DND-41 (cell line): ENCODE measurements around the gene MAP3K5.

Experiments used
- ATAC-seq: fragments of 200-7000 bp; cut with Tn5 transposase; 3 replicates; pipeline ENCODE4 v1.9.1; 2021; ENCODE audit warnings: low read depth; ENCODE audit not compliant: insufficient read depth
- DNase-seq: peaks from one replicate; pipeline ENCODE4 v3.0.0-alpha.2; 2020
- H2AFZ ChIP-seq: 2 replicates; pipeline ENCODE4 v1.6.0; 2012; ENCODE audit warnings: low read depth, low read length
- H3K27ac ChIP-seq: 2 replicates; pipeline ENCODE4 v1.5.1; 2012; ENCODE audit warnings: low read length, inconsistent platforms
- H3K27me3 ChIP-seq: fragments of 200-600 bp; sonication (generic); 2 replicates; pipeline ENCODE4 v1.6.0; 2012; ENCODE audit warnings: low read length, mild to moderate bottlenecking, inconsistent platforms; ENCODE audit not compliant: insufficient read depth, poor library complexity
- H3K36me3 ChIP-seq: 2 replicates; pipeline ENCODE4 v1.5.1; 2012; ENCODE audit warnings: low read length, inconsistent platforms; ENCODE audit not compliant: insufficient read depth
- H3K4me1 ChIP-seq: 2 replicates; pipeline ENCODE4 v1.5.1; 2012; ENCODE audit warnings: mild to moderate bottlenecking, low read length; ENCODE audit not compliant: insufficient read depth
- H3K4me2 ChIP-seq: 2 replicates; pipeline ENCODE4 v1.6.0; 2012; ENCODE audit warnings: mild to moderate bottlenecking, moderate library complexity, low read length, inconsistent platforms; ENCODE audit not compliant: insufficient read depth
- H3K4me3 ChIP-seq, 2 experiments: fragments of 200-600 bp in 1 of 2; shearing (Covaris generic) in 1 of 2; 2 replicates each; pipeline ENCODE4 v1.5.1; 2012 to 2016; ENCODE audit warnings: inconsistent platforms in 2 of 2, low read length in 2 of 2, mild to moderate bottlenecking in 2 of 2, low read depth in 1 of 2, moderate library complexity in 1 of 2
- H3K79me2 ChIP-seq: 2 replicates; pipeline ENCODE4 v1.6.0; 2012; ENCODE audit warnings: low read length, inconsistent platforms; ENCODE audit not compliant: insufficient read depth
- H3K9ac ChIP-seq: 2 replicates; pipeline ENCODE4 v1.6.0; 2012; ENCODE audit warnings: low read depth, mild to moderate bottlenecking, inconsistent platforms, low read length, moderate library complexity
- H3K9me3 ChIP-seq: 2 replicates; pipeline ENCODE4 v1.5.1; 2012; ENCODE audit warnings: low read length, moderate library complexity, mild to moderate bottlenecking, inconsistent platforms; ENCODE audit not compliant: insufficient read depth, severe bottlenecking
- H4K20me1 ChIP-seq: 2 replicates; pipeline ENCODE4 v1.6.0; 2012; ENCODE audit warnings: low read length; ENCODE audit not compliant: insufficient read depth
- EZH2 ChIP-seq: IDR thresholded peaks from 3 replicates; pipeline ENCODE4 v1.6.1; 2012; ENCODE audit warnings: borderline replicate concordance, low read depth, mild to moderate bottlenecking, moderate library complexity, low read length, inconsistent platforms; ENCODE audit not compliant: severe bottlenecking
- TF ChIP-seq, protein P1 (sequence below): IDR thresholded peaks from 2 replicates; pipeline ENCODE4 v1.5.1; 2012; ENCODE audit warnings: borderline replicate concordance, low read length, moderate library complexity, mild to moderate bottlenecking; ENCODE audit not compliant: poor library complexity, severe bottlenecking; ENCODE audit errors: extremely low read depth

MAP3K5 gene

DNA sequence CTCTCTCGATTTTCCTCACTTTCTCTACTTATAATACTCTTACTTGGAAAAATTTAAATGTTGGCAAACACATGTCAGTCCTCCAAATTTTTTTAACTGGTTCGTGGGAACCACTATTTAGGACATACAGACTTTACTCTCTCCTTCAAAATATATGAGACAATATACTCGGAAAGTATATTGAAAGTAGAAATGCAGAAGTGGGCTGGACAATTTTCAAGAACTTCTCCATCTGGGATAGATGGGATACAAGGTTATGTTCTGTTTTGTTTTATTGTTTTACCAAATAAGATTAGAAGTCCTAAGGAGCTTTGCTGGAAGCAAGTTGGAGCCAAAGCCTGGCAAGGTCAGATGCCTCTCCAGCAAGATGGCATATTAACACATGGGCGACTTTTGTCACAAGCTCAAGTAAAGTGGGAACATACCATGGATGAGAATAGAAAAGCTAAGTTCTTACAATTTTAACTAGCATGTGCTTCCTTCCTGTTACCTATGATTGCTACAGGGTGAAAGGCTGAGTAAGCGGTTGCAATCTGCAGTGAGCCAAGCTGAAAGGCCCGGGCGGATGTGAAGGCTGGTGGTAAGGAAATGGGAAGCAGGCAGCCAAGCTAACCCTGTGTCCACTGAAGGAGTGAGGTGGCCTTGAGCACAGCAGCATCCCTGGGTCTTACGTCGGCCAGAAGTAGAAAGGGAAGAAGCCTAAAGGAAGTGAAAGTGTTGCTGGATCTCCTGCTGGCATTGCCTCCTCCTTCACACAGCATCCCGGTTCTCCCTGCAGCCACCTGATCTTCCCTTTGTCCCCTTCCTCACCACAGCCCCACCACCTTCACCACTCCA lies 7.1 kb downstream of the MAP3K5 start:
- Histone ChIP-seq H3K4me2 (no peak overlapping the region), H3K36me3 (no peaks in the 10 kb centered on the region), H3K27ac (no peak overlapping the region), H3K9ac (no peak overlapping the region), H3K9me3 (no peaks in the 10 kb centered on the region), H3K27me3 (peaks cover 6% of the 10 kb centered on the region), H4K20me1 (no peaks in the 10 kb centered on the region), H3K4me3 (no peak overlapping the region), H2AFZ (no peak overlapping the region), H3K79me2 (no peaks in the 10 kb centered on the region), H3K4me1 (peaks cover 8% of the 10 kb centered on the region)
- ATAC-seq, result no peak
- no peak for DNase-seq
- TF ChIP-seq, protein P1, sequence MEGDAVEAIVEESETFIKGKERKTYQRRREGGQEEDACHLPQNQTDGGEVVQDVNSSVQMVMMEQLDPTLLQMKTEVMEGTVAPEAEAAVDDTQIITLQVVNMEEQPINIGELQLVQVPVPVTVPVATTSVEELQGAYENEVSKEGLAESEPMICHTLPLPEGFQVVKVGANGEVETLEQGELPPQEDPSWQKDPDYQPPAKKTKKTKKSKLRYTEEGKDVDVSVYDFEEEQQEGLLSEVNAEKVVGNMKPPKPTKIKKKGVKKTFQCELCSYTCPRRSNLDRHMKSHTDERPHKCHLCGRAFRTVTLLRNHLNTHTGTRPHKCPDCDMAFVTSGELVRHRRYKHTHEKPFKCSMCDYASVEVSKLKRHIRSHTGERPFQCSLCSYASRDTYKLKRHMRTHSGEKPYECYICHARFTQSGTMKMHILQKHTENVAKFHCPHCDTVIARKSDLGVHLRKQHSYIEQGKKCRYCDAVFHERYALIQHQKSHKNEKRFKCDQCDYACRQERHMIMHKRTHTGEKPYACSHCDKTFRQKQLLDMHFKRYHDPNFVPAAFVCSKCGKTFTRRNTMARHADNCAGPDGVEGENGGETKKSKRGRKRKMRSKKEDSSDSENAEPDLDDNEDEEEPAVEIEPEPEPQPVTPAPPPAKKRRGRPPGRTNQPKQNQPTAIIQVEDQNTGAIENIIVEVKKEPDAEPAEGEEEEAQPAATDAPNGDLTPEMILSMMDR, result no peak
- no peak for TF ChIP-seq EZH2

DNA sequence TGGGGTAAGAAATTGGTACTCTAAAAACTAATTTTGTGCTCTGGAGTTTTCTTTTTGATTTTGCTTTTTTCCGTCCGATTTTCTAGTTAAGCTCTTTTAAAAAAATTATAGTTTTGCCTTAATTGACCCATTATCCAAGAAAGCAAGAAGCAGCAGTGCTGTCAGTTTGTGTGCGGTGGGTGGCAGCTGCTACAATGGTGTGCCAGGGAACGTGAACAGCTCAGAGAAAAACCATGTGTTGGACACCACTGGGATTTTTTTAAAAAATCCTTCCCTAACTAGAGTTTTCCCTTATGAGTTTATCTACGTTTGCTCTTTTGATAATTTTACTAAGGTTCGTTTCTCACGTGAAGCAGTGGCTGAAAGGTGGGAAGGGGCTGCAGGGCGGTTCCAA lies 8.0 kb downstream of the MAP3K5 start:
- H4K20me1 ChIP-seq, result no peaks in the 10 kb centered on the region
- H3K27me3 ChIP-seq, result peaks cover 9% of the 10 kb centered on the region
- no peaks in the 10 kb centered on the region for H3K79me2 ChIP-seq
- H3K4me1 ChIP-seq, result peaks cover 8% of the 10 kb centered on the region
- no peak overlapping the region for H3K4me3 ChIP-seq
- no peak for DNase-seq
- no peak overlapping the region for H2AFZ ChIP-seq
- no peak overlapping the region for H3K4me2 ChIP-seq
- no peak overlapping the region for H3K9ac ChIP-seq
- no peak overlapping the region for H3K27ac ChIP-seq
- ATAC-seq, result no peak
- H3K9me3 ChIP-seq, result no peaks in the 10 kb centered on the region
- no peaks in the 10 kb centered on the region for H3K36me3 ChIP-seq
- TF ChIP-seq EZH2, result no peak
- TF ChIP-seq, protein P1, result no peak

DNA sequence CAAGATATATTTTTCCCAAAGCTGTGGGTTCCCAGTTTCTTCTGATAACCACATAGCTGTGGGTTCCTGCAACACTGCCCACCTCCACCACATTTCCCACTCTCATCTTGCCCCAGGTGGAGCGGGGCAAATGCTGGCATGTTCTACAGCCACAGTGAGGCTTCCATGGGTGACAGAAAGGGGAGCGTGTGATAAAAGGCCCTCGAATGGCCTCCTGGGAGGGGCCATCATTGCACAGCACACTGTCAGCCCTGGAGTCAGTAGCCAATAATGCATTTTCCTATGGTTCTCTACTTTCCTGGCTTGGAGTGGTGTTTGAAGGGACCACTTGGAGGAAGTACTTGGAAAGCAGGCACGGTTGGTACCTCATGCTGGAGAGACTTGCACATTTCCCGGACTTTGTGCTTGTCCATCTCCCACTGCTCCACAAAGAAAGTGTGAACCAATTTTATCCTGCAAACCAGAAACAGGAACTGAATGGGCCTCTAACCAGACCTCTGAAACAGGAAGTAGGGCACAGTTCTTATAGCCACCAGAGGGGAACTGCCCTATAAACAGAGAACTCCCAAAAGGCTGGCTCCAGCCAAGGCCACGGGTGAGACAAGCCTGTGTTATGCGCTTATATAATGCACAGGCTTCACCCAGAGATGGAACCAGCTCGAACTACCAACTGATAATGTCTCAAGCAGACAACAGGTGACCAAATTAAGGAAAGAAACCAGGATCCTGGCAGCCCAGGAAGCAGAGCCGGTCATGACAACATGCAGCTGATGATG lies 8.6 kb downstream of the MAP3K5 start:
- no peaks in the 10 kb centered on the region for H3K79me2 ChIP-seq
- H4K20me1 ChIP-seq, result no peaks in the 10 kb centered on the region
- H3K4me1 ChIP-seq, result peaks cover 8% of the 10 kb centered on the region
- H3K4me3 ChIP-seq, result no peak overlapping the region
- ATAC-seq (peak; percentile 67; the same call in 2 of the 3 replicates), DNase-seq (no peak)
- TF ChIP-seq EZH2, result no peak
- TF ChIP-seq, protein P1, result no peak
- no peak overlapping the region for H3K9ac ChIP-seq
- H2AFZ ChIP-seq, result 0 out of 2 replicates have a peak overlapping the region, but pooled peaks have one; percentile 36
- no peak overlapping the region for H3K4me2 ChIP-seq
- no peaks in the 10 kb centered on the region for H3K36me3 ChIP-seq
- H3K27ac ChIP-seq, result no peak overlapping the region
- no peaks in the 10 kb centered on the region for H3K9me3 ChIP-seq
- H3K27me3 ChIP-seq, result peaks cover 9% of the 10 kb centered on the region
